ENCODE data around the gene ATXN7L1.
"Not testable (repeated sequence)": the region's sequence is repeated elsewhere in the genome, so short reads cannot be mapped to it uniquely, and the experiment has no call there.

ATXN7L1 gene

DNA sequence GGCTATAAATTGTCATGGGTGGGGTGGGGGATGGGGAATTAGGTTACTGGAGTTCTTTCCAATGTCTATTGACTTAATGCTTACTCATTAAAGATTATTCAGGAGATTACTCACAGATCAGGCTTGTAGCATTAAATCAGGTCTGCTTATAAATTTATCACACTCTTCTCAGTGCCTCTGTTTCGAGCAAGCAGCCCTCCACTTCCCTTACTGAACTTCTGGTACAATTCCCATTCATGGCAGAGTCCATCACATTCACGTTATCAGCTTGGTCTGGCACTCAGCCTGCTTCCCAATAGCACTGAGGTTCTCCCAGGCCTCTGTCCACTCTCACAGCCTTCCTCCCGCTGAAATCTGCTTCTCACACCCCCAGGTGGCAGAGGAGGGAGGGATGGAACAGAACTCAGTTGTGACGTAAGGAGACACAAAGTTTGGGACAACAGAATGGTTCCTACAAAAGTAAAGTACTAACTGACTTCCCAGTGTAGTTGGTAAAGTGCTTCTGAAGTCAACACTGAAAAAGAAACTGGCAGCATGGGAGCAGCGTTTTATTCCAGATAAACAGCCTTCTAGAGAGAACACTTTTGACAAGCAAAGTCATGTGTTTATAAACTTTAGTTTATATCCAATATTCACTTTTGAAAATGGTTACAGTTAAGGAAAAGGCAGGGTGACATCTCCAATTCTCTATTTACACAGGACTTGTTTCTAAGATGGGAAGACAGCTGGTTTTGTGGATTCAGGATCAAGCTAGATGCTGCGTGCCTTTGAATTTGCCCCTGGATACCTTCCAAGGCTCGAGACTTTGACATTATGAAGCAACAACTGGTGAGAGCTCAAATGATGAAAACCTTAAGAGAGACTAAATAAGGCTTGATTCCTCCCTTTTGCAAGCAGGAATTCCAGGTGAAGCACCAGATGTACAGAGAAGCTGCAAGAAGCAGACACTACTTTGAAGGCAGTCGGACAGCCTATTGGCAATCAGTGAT lies 81.4 kb downstream of the ATXN7L1 start:
- Histone ChIP-seq H3K4me3 (ENCODE audit: low read length) (no peak overlapping the region), H3K27me3 (ENCODE audit: control insufficient read depth, insufficient read depth, low read length) (no peaks in the 10 kb centered on the region), H3K9me3 (ENCODE audit: control insufficient read depth, low read depth, low read length) (no peaks in the 10 kb centered on the region), H3K27ac (ENCODE audit: low read length) (no peak overlapping the region), H3K4me1 (ENCODE audit: control insufficient read depth, low read depth, low read length) (peaks cover 25% of the 10 kb centered on the region), H3K9ac (ENCODE audit: low read length) (no peak overlapping the region), H3K36me3 (ENCODE audit: control insufficient read depth, low read depth, low read length) (no peaks in the 10 kb centered on the region)

DNA sequence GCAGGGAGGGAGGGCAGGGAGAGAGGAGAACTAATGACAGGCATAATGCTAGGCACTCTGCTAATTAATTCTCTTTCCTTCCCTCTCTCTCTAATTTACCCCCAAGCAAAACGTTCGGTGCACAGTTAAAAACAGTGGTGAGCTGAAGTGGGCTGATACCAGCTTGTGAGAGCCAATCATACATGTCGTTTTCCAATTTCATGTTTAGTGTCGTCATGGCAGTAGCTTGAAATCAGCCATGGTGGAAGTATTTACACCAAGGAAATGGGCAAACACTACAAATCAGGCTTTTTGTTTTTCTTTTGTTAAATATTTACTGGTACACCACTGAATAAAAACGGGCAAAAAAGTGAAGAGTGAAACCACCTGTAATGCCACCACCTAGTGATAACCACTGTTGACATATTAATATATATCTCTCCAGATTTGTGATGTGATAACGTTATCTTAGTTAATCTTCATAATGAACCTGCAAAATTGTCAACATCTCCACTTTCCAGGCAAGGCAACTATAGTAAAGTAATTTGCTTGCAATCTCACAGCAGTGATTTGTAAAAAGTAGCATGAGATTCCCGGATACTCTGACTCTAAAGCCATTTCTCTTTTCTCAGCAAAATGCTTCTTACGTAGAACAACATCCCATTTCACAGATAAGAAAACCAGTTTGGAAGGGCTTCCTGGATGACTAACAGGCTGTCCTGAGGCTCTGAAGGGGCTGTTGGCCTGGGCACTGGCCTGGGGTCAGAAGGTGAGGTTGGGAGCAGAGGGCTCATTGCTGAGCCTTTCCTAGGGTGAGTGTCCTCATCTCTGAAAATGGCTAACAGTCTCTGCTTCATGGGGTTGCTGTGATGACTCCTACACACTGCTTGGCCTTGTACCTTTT lies 83.7 kb downstream of the ATXN7L1 start:
- H3K9me3 ChIP-seq (ENCODE audit: control insufficient read depth, low read depth, low read length) = no peaks in the 10 kb centered on the region
- no peak overlapping the region for H3K9ac ChIP-seq (ENCODE audit: low read length)
- peaks cover 10% of the 10 kb centered on the region for H3K4me1 ChIP-seq (ENCODE audit: control insufficient read depth, low read depth, low read length)
- H3K27ac ChIP-seq (ENCODE audit: low read length) = no peak overlapping the region
- no peaks in the 10 kb centered on the region for H3K27me3 ChIP-seq (ENCODE audit: control insufficient read depth, insufficient read depth, low read length)
- H3K4me3 ChIP-seq (ENCODE audit: low read length) = no peak overlapping the region
- no peaks in the 10 kb centered on the region for H3K36me3 ChIP-seq (ENCODE audit: control insufficient read depth, low read depth, low read length)

DNA sequence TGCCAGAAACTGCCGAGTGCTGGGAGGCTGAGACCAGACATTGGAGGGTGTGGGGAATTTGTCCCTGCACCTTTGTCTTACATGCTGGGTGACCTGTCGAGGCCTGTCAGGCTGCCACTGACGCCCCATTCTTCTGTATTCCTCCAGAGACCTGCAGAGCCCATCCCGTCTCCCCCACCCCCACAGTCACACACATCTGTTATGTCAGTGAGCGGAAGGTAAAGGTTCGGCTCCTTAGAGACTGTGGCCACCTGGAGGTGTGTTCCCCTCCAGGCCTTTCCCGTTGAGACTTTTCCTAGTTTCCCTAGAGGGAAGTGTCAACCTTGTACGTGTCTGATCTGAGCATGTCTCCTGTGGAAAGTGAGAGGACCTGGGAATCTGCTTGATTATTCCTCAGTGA lies 84.5 kb downstream of the ATXN7L1 start:
- Histone ChIP-seq H3K27ac (ENCODE audit: low read length) (no peak overlapping the region), H3K27me3 (ENCODE audit: control insufficient read depth, insufficient read depth, low read length) (no peaks in the 10 kb centered on the region), H3K9ac (ENCODE audit: low read length) (no peak overlapping the region), H3K36me3 (ENCODE audit: control insufficient read depth, low read depth, low read length) (no peaks in the 10 kb centered on the region), H3K4me1 (ENCODE audit: control insufficient read depth, low read depth, low read length) (peaks cover 10% of the 10 kb centered on the region), H3K9me3 (ENCODE audit: control insufficient read depth, low read depth, low read length) (no peaks in the 10 kb centered on the region), H3K4me3 (ENCODE audit: low read length) (no peak overlapping the region)

DNA sequence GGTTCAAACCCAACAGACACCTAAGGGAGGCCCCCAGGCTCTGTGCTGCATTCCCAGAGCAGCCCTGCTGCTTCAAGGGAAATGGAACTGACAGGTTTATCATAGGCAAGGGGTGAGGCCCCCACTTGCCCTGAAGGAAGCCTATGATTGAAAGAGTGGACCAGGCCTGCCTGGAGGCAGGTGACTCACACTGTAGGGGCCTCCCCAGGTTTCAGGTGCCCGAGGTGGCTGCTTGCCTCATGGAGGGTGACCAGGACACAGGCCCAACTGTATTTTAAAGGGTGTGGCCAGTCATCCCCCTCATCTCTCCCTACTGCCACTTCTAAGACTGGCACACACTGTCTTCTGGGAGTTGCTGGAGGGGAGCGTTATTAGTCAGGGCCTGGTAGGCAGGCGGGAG lies 85.4 kb downstream of the ATXN7L1 start:
- H3K4me3 ChIP-seq (ENCODE audit: low read length) = no peak overlapping the region
- H3K9me3 ChIP-seq (ENCODE audit: control insufficient read depth, low read depth, low read length) = no peaks in the 10 kb centered on the region
- H3K36me3 ChIP-seq (ENCODE audit: control insufficient read depth, low read depth, low read length) = no peaks in the 10 kb centered on the region
- no peak overlapping the region for H3K9ac ChIP-seq (ENCODE audit: low read length)
- no peak overlapping the region for H3K27ac ChIP-seq (ENCODE audit: low read length)
- H3K4me1 ChIP-seq (ENCODE audit: control insufficient read depth, low read depth, low read length) = peaks cover 10% of the 10 kb centered on the region
- no peaks in the 10 kb centered on the region for H3K27me3 ChIP-seq (ENCODE audit: control insufficient read depth, insufficient read depth, low read length)

DNA sequence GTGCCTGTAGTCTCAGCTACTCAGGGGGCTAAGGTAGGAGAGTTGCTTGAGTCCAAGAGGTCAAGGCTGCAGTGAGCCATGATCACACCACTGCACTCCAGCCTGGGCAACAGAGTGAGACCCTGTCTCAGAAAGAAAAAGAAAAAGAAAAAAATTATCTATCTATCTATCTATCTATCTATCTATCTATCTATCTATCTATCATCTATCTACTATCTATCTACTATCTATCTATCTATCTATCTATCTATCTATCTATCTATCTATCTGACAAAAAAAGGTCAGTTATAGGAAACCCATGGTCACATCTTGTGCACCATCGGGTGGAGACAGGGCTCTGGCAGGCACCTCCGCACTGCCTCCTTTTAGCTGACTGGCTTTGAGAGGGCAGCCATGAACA lies 85.9 kb downstream of the ATXN7L1 start:
- not testable (repeated sequence) for H3K4me3 ChIP-seq (ENCODE audit: low read length); H3K27me3 ChIP-seq (ENCODE audit: control insufficient read depth, insufficient read depth, low read length); H3K27ac ChIP-seq (ENCODE audit: low read length); H3K36me3 ChIP-seq (ENCODE audit: control insufficient read depth, low read depth, low read length); H3K9ac ChIP-seq (ENCODE audit: low read length); H3K4me1 ChIP-seq (ENCODE audit: control insufficient read depth, low read depth, low read length); H3K9me3 ChIP-seq (ENCODE audit: control insufficient read depth, low read depth, low read length)

DNA sequence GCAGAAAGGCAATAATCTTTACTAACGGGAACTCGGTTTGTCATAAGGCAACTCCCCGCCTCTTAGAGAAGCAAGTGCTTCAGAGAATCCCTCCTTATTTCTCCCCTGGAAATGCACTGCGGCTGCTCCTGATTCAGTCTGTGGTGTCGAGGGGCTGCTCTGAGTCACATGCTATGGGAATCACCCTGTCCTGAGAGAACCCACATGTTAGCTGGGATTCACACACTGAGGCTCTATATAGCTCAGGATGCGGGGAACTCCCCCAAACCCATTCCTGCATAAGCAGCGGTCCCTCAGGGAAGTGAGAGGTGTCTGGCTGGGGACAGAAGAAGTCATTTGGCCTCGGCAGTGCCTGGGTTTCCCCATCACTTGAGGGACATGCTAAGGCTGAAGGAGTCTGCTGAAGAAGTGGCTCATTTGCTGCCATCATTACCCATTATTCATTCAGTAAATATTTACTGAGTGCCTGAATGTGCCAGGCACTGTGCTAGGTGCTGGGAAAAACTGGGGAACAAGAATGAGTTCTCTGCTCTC lies 87.5 kb downstream of the ATXN7L1 start:
- Histone ChIP-seq H3K9me3 (ENCODE audit: control insufficient read depth, low read depth, low read length) (no peaks in the 10 kb centered on the region), H3K27ac (ENCODE audit: low read length) (no peak overlapping the region), H3K27me3 (ENCODE audit: control insufficient read depth, insufficient read depth, low read length) (no peaks in the 10 kb centered on the region), H3K9ac (ENCODE audit: low read length) (no peak overlapping the region), H3K4me1 (ENCODE audit: control insufficient read depth, low read depth, low read length) (peaks cover 10% of the 10 kb centered on the region), H3K36me3 (ENCODE audit: control insufficient read depth, low read depth, low read length) (no peaks in the 10 kb centered on the region), H3K4me3 (ENCODE audit: low read length) (no peak overlapping the region)

DNA sequence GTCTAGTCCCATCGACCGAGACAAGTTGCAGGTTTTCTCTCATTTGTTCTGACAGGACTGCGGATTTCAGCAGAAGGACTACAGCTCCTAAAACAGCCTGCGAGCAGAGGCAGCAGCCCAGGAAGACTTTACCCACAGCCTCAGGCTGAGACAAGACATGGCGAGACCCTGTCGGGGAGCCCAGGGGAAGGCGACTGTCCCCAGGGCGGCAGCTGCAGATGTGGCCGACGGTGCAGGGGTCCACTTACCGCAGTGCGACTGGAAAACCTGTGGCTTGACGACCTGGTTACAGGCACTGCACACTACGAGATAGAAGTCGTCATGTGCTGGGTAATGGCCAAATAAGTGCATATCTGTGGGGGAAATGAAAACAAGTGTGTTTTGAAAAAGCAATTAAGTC lies 88.0 kb downstream of the ATXN7L1 start:
- Histone ChIP-seq H3K27ac (ENCODE audit: low read length) (no peak overlapping the region), H3K27me3 (ENCODE audit: control insufficient read depth, insufficient read depth, low read length) (no peaks in the 10 kb centered on the region), H3K4me1 (ENCODE audit: control insufficient read depth, low read depth, low read length) (peaks cover 10% of the 10 kb centered on the region), H3K4me3 (ENCODE audit: low read length) (no peak overlapping the region), H3K9ac (ENCODE audit: low read length) (no peak overlapping the region), H3K36me3 (ENCODE audit: control insufficient read depth, low read depth, low read length) (no peaks in the 10 kb centered on the region), H3K9me3 (ENCODE audit: control insufficient read depth, low read depth, low read length) (no peaks in the 10 kb centered on the region)

DNA sequence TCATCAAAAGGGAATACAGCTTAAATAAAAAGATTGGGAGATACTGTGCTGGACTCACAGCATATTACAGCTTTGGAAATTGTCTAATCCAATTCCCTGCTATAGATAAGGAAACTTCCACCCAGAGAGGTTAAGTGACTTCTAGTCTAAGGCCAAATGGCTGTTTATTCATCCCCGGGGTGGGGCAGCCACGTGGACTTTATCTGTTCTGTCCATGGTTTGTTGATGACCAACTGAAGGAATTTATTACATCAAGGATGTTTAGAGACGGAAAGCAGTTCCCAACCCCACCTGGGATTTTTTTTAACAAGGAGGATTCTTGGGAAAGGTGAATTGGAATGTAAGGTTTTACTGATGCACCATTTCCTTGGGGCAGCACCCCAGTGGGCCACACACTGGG lies 88.6 kb downstream of the ATXN7L1 start:
- Histone ChIP-seq H3K27ac (ENCODE audit: low read length) (no peak overlapping the region), H3K27me3 (ENCODE audit: control insufficient read depth, insufficient read depth, low read length) (no peaks in the 10 kb centered on the region), H3K36me3 (ENCODE audit: control insufficient read depth, low read depth, low read length) (no peaks in the 10 kb centered on the region), H3K4me1 (ENCODE audit: control insufficient read depth, low read depth, low read length) (peaks cover 10% of the 10 kb centered on the region), H3K4me3 (ENCODE audit: low read length) (no peak overlapping the region), H3K9ac (ENCODE audit: low read length) (no peak overlapping the region), H3K9me3 (ENCODE audit: control insufficient read depth, low read depth, low read length) (no peaks in the 10 kb centered on the region)

DNA sequence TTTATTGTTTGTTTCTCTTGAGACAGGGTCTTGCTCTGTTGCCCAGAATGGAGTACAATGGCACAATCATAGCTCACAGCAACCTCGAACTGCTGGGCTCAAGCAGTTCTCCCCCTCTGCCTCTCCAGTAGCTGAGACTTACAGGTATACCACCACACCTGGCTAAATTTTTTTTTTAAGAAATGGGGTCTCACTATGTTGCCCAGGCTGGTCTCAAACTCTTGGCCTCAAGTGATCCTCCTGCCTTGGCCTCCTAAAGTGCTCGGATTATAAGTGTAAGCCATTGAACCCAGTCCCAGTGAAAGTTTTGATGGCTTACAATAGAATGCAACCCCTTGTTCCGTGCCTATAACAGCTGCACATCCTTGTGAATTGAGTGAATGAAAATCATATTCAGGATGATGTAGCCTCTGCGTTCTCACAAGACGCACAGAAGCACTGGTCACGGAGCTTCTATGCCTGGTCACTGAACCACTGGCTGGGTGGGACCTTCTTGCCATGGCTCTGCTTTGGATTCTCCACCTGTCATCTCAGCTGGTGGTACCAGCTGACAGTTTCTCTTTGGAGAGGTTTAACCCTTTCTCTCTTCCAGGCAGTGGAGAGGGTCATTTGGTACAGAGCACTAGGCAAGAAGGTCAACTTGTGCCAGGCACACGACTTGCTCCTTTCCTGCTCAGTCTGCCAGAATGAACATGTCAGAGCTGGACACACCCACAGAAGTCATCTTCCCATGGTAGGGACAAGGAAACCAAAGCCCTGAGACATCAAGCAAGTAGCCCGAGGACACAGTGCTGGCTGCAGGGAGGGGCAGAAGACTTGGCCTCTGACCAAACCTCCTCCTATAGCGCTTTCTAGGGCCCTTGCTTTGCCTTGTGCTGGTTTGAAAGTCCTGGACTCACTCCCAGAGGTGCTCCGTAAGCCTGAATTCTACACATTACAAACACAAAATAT lies 89.6 kb downstream of the ATXN7L1 start:
- Histone ChIP-seq H3K27me3 (ENCODE audit: control insufficient read depth, insufficient read depth, low read length) (no peaks in the 10 kb centered on the region), H3K4me1 (ENCODE audit: control insufficient read depth, low read depth, low read length) (peaks cover 3% of the 10 kb centered on the region), H3K27ac (ENCODE audit: low read length) (no peak overlapping the region)

DNA sequence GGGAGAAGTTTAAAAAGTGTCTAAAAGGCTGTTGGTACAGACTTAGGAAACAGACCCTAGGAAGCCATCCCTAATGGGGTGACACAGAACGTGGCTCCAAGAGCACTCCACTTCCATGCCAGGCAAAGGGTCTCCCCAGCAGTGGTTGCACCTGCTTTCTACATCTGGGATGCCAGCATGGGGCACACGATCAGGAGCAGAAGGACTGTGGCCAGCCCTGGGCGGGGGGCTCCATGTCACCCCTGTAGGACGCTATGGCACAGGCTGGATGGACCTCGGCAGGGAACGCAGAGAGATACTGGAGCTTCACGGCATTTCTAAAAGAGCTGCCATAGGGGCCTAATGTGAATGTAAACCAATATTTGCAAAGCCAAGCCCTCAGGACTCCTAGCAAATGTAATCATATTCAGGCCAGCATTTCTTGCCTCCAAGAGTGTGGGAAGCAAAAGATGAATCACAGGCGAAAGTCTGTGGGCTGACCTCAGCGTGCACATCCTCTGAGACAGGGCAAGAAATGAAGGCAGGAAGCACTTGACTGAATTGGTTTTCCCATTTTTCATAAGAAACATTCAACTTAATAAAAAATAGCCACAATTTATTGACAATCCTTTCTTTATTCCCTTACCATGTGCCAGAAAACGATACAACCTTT lies 93.9 kb downstream of the ATXN7L1 start:
- Histone ChIP-seq H3K4me1 (ENCODE audit: control insufficient read depth, low read depth, low read length) (peaks cover 4% of the 10 kb centered on the region), H3K9ac (ENCODE audit: low read length) (no peak overlapping the region), H3K9me3 (ENCODE audit: control insufficient read depth, low read depth, low read length) (no peaks in the 10 kb centered on the region), H3K27me3 (ENCODE audit: control insufficient read depth, insufficient read depth, low read length) (no peaks in the 10 kb centered on the region), H3K4me3 (ENCODE audit: low read length) (no peak overlapping the region), H3K36me3 (ENCODE audit: control insufficient read depth, low read depth, low read length) (no peaks in the 10 kb centered on the region), H3K27ac (ENCODE audit: low read length) (no peak overlapping the region)

More for the DNA sequence above, 89.6 kb downstream of the ATXN7L1 start:
- Histone ChIP-seq H3K9ac (ENCODE audit: low read length) (no peak overlapping the region), H3K36me3 (ENCODE audit: control insufficient read depth, low read depth, low read length) (no peaks in the 10 kb centered on the region), H3K4me3 (ENCODE audit: low read length) (no peak overlapping the region), H3K9me3 (ENCODE audit: control insufficient read depth, low read depth, low read length) (no peaks in the 10 kb centered on the region)

Data from iPS-18a (cell line).